ENCODE results near the gene TBC1D5. TPM values are rescaled to one million over a fixed set of nuclear protein-coding genes. Genes with fewer than 3 reads are reported as not detected.

TBC1D5 gene
- total RNA-seq, 1 experiment from 2014 or later = 33.9 TPM

- no peaks in the 10 kb centered on the region for H3K9me2 ChIP-seq (ENCODE audit: insufficient read depth)
- DNase-seq (ENCODE audit: low read depth, low spot score) (no peak), ATAC-seq (no peak)
- no peaks in the 10 kb centered on the region for H3K27me3 ChIP-seq (ENCODE audit: insufficient read depth, low read length)
- no peaks in the 10 kb centered on the region for H4K20me1 ChIP-seq (ENCODE audit: insufficient read depth)
- peaks cover 27 to 46% of the 10 kb centered on the region in 2 experiments for H3K4me1 ChIP-seq (ENCODE audit: control insufficient read depth in 1 of 2, insufficient read depth in 2 of 2, low read length in 2 of 2)
- no peak overlapping the region for H3K27ac ChIP-seq (ENCODE audit: low read depth, low read length)
- H3K9me3 ChIP-seq (ENCODE audit: control insufficient read depth in 1 of 2, insufficient read depth in 1 of 2, low read depth in 1 of 2, low read length in 2 of 2) = no peaks in the 10 kb centered on the region
- H3K79me2 ChIP-seq (ENCODE audit: insufficient read depth, low read length) = peaks cover 49% of the 10 kb centered on the region
- H3K4me3 ChIP-seq (replicated peaks in 1 of 2; ENCODE audit: low read depth in 1 of 2, low read length in 2 of 2) = no peak overlapping the region
- no peak for TF ChIP-seq SP1 (IDR thresholded peaks at IDR 0.05; ENCODE audit: low read depth)
- TF ChIP-seq MAX (IDR thresholded peaks at IDR 0.05) = no peak
- no peak for TF ChIP-seq ELF1 (IDR thresholded peaks at IDR 0.05; ENCODE audit: borderline replicate concordance, low read depth)
- TF ChIP-seq EZH2 (IDR thresholded peaks at IDR 0.05) = no peak
- no peak for TF ChIP-seq SIN3A (IDR thresholded peaks at IDR 0.05; ENCODE audit: low read depth)
- TF ChIP-seq RAD21 (IDR thresholded peaks at IDR 0.05; ENCODE audit: low read depth) = no peak
- no peak overlapping the region for H3K4me2 ChIP-seq (ENCODE audit: low read length)
- H3K9ac ChIP-seq (ENCODE audit: low read length) = no peak overlapping the region
- POLR2A ChIA-PET = no interaction called here
- intact Hi-C loops (cut with micrococcal nuclease) = no loop called here
- CTCF ChIA-PET = no interaction called here
- no peak overlapping the region for H2AFZ ChIP-seq (ENCODE audit: low read depth, low read length, poor library complexity, severe bottlenecking)
- no peaks in the 10 kb centered on the region for H3K36me3 ChIP-seq (ENCODE audit: control insufficient read depth in 1 of 2, insufficient read depth in 2 of 2, low read length in 2 of 2)
- BruUV-seq (replicated peaks) = no TSS peak
- RAD21 ChIA-PET (ENCODE audit: low non-redundant PET in 1 of 2, low total read pairs in 2 of 2, uncharacterized antibody in 2 of 2, unreplicated experiment in 2 of 2) = no interaction called here
Measured at GRCh38 chr3:17642474-17642873, 100.0 kb downstream of the TBC1D5 start.

GRCh38 chr3:17640466-17640865, 102.0 kb downstream of the TBC1D5 start:
- H3K79me2 ChIP-seq (ENCODE audit: insufficient read depth, low read length) = peaks cover 48% of the 10 kb centered on the region
- no peaks in the 10 kb centered on the region for H3K9me3 ChIP-seq (ENCODE audit: control insufficient read depth in 1 of 2, insufficient read depth in 1 of 2, low read depth in 1 of 2, low read length in 2 of 2)
- H3K36me3 ChIP-seq (ENCODE audit: control insufficient read depth in 1 of 2, insufficient read depth in 2 of 2, low read length in 2 of 2) = no peaks in the 10 kb centered on the region
- ChIA-PET POLR2A (no interaction called here), CTCF (no interaction called here), RAD21 (ENCODE audit: low non-redundant PET in 1 of 2, low total read pairs in 2 of 2, uncharacterized antibody in 2 of 2, unreplicated experiment in 2 of 2) (no interaction called here)
- H3K9ac ChIP-seq (ENCODE audit: low read length) = peak overlapping the region; percentile 14; the same call in 1 of the 2 replicates
- H3K4me2 ChIP-seq (ENCODE audit: low read length) = peak overlapping the region; percentile 66
- H3K9me2 ChIP-seq (ENCODE audit: insufficient read depth) = no peaks in the 10 kb centered on the region
- peaks cover 33 to 60% of the 10 kb centered on the region in 2 experiments for H3K4me1 ChIP-seq (ENCODE audit: control insufficient read depth in 1 of 2, insufficient read depth in 2 of 2, low read length in 2 of 2)
- H3K4me3 ChIP-seq (replicated peaks in 1 of 2; ENCODE audit: low read depth in 1 of 2, low read length in 2 of 2) = peak overlapping the region in 1 of 2 experiments; percentile 9; a peak in 1 of 4 replicates
- intact Hi-C loops (cut with micrococcal nuclease) = no loop called here
- no TSS peak for BruUV-seq (replicated peaks)
- no peaks in the 10 kb centered on the region for H3K27me3 ChIP-seq (ENCODE audit: insufficient read depth, low read length)
- peak overlapping the region; percentile 59; the same call in 1 of the 2 replicates for H3K27ac ChIP-seq (ENCODE audit: low read depth, low read length)
- H2AFZ ChIP-seq (ENCODE audit: low read depth, low read length, poor library complexity, severe bottlenecking) = no peak overlapping the region
- H4K20me1 ChIP-seq (ENCODE audit: insufficient read depth) = no peaks in the 10 kb centered on the region
- DNase-seq (ENCODE audit: low read depth, low spot score) = no peak
- no peak for ATAC-seq
- TF ChIP-seq REST (IDR thresholded peaks at IDR 0.05; ENCODE audit: low read depth) = no peak
- no peak for TF ChIP-seq ZFX (IDR thresholded peaks at IDR 0.05)
- TF ChIP-seq JUND (IDR thresholded peaks at IDR 0.05) = peak; percentile 49
- TF ChIP-seq FOSL1 (IDR thresholded peaks at IDR 0.05; ENCODE audit: low read depth) = peak; percentile 62
- no peak for TF ChIP-seq POLR2AphosphoS5 (IDR thresholded peaks at IDR 0.05; ENCODE audit: low read depth, low read length)
- no peak for TF ChIP-seq ATF3 (IDR thresholded peaks at IDR 0.05)
- no peak for TF ChIP-seq ZBTB33 (IDR thresholded peaks at IDR 0.05; ENCODE audit: extremely low read depth, insufficient replicate concordance, low read length)
- no peak for TF ChIP-seq TCF7L2 (IDR thresholded peaks at IDR 0.05; ENCODE audit: borderline replicate concordance, extremely low read depth, insufficient read depth, insufficient read length)
- TF ChIP-seq MAX (IDR thresholded peaks at IDR 0.05) = no peak
- no peak for TF ChIP-seq YY1 (IDR thresholded peaks at IDR 0.05; ENCODE audit: extremely low read depth, insufficient replicate concordance, low read depth, low read length)
- TF ChIP-seq EZH2phosphoT487 (IDR thresholded peaks at IDR 0.05; ENCODE audit: borderline replicate concordance) = no peak

Measured in HCT116 (cell line).